Sigmoid colon (tissue), 4 donors: ENCODE results near the gene EEFSEC.

Experiments
- CTCF ChIP-seq, 4 experiments: fragments of 450-650 bp in 3 of 4; fragments of 200-600 bp in 1 of 4; IDR thresholded peaks; one replicate each; pipeline ENCODE4 v1.5.1; 2016 to 2019; ENCODE audit warnings: antibody characterized with exemption in 4 of 4, mild to moderate bottlenecking in 3 of 4, moderate library complexity in 2 of 4
- EP300 ChIP-seq, 4 donors: sonication (generic); formaldehyde crosslinking; IDR thresholded peaks; one replicate each; pipeline ENCODE4 v1.6.1; 2017; ENCODE audit warnings: antibody characterized with exemption in 4 of 4
- POLR2A ChIP-seq, 2 donors: fragments of 450-650 bp; IDR thresholded peaks; one replicate each; pipeline ENCODE4 v1.6.1; 2016; ENCODE audit warnings: antibody characterized with exemption in 2 of 2, mild to moderate bottlenecking in 2 of 2, moderate library complexity in 2 of 2

- no peak for TF ChIP-seq CTCF (IDR thresholded peaks at IDR 0.05)
- TF ChIP-seq POLR2A (IDR thresholded peaks at IDR 0.05) = no peak
- no peak for TF ChIP-seq EP300 (IDR thresholded peaks at IDR 0.05)
Measured at GRCh38 chr3:128449111-128449638, 295.9 kb downstream of the EEFSEC start.
